H1 (cell line): ENCODE results near the gene ARMC12. TPM values are rescaled to one million over a fixed set of nuclear protein-coding genes. Genes with fewer than 3 reads are reported as not detected.

Source experiments
- CTBP2 ChIP-seq: IDR thresholded peaks from 2 replicates; pipeline ENCODE4 v1.7.0; 2011; ENCODE audit warnings: borderline replicate concordance, mild to moderate bottlenecking, moderate library complexity, mixed read lengths, low read length; ENCODE audit not compliant: insufficient read depth, insufficient read length
- EP300 ChIP-seq, 2 experiments: IDR thresholded peaks; 1 replicate in 1 of 2; 2 replicates in 1 of 2; pipeline ENCODE4 v1.6.1; 2011 to 2012; ENCODE audit warnings: low read depth in 2 of 2, low read length in 2 of 2, mild to moderate bottlenecking in 2 of 2, borderline replicate concordance in 1 of 2, inconsistent platforms in 1 of 2, moderate library complexity in 1 of 2
- SIX5 ChIP-seq: IDR thresholded peaks from 2 replicates; pipeline ENCODE4 v1.6.1; 2011; ENCODE audit warnings: mild to moderate bottlenecking, low read depth, low read length
- polyA plus RNA-seq, 7 experiments: library from polyadenylated mRNA; depleted of rRNA in 3 of 7; stranded (reverse) in 5 of 7; unstranded in 2 of 7; fragments of >200 nt in 5 of 7; fragments of 200-250 nt in 2 of 7; gene quantifications; 1 replicate in 5 of 7; 2 replicates in 1 of 7; 4 replicates in 1 of 7; pipeline versions ENCODE4 v1.2.1 to v1.2.3, GENCODE V29; 2011 to 2013; ENCODE audit warnings: missing spikeins in 2 of 7, mixed read lengths in 2 of 7
- total RNA-seq: library from RNA; stranded (reverse); fragmentation: NEBNext Ultra II Directional; extraction: Animal tissue kit (Norgen Biotek cat#: 25700); gene quantifications from 2 replicates; pipeline ENCODE4 v1.2.1, GENCODE V29; 2021
- TF ChIP-seq, protein P1 (sequence below): IDR thresholded peaks from 2 replicates; pipeline ENCODE4 v1.6.1; 2012; ENCODE audit warnings: low read length, inconsistent platforms

Gene ARMC12
- total and polyA plus RNA-seq, 2 of the 8 experiments (the other 6 are each of a cell fraction or from before 2014, with no cell fraction given), result 0.86 to 3.7 TPM

DNA sequence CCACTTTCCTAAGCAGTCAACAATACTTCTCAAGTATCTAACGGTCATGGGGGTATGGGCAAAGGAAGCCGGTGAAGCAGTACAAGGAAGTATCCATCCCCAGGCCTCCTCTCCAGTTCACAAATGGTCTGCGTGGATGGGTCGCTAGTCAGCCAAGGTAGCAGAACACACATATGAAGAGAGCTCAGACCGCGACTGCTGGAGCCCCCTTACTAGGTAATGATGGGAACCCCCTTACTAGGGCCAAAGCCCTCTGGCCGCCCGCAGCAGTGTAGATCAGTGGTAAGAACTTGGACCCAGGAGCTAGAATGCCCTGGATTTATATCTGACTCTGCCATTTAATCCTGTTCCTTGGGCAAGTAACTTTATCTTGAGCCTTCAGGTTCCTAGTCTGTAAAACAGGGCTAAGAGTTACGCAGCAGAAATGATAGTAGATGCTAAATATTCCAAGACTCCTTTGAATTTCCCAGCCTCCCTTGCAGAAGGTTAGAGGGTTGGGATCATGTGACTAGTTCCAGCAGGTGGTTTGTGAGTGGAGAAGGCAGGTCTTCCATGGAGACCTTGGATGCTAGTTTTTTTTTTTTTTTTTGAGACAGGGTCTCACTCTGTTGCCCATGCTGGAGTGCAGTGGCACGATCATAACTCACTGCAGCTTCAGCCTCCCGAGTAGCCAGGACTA is 37.4 kb downstream of the ARMC12 start (continued):
- TF ChIP-seq, protein P1, sequence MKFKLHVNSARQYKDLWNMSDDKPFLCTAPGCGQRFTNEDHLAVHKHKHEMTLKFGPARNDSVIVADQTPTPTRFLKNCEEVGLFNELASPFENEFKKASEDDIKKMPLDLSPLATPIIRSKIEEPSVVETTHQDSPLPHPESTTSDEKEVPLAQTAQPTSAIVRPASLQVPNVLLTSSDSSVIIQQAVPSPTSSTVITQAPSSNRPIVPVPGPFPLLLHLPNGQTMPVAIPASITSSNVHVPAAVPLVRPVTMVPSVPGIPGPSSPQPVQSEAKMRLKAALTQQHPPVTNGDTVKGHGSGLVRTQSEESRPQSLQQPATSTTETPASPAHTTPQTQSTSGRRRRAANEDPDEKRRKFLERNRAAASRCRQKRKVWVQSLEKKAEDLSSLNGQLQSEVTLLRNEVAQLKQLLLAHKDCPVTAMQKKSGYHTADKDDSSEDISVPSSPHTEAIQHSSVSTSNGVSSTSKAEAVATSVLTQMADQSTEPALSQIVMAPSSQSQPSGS, result no peak
- TF ChIP-seq SIX5, result no peak
- no peak for TF ChIP-seq CTBP2
- no peak for TF ChIP-seq EP300 (IDR thresholded peaks at IDR 0.05; ENCODE audit: borderline replicate concordance in 1 of 2, low read depth in 2 of 2, low read length in 2 of 2)
